Subcutaneous adipose tissue (tissue), 4 donors: ENCODE data around the gene SPOCK1. TPM values are rescaled to one million over a fixed set of nuclear protein-coding genes. Genes with fewer than 3 reads are reported as not detected.

Experiments used
- total RNA-seq, 4 donors: library from RNA; depleted of rRNA; stranded (reverse); fragments of >200 nt; gene quantifications; one replicate each; pipeline ENCODE4 v1.1.0, GENCODE V29; 2016
- TF ChIP-seq, protein P1 (sequence below): fragments of 450-650 bp; IDR thresholded peaks from one replicate; pipeline ENCODE4 v1.5.1; 2016; ENCODE audit warnings: low read depth, mild to moderate bottlenecking, control low read depth, antibody characterized with exemption, moderate library complexity

The SPOCK1 gene
- total RNA-seq, 4 donors from 2014 or later = 55.2 to 84.6 (median 70.1) TPM

DNA sequence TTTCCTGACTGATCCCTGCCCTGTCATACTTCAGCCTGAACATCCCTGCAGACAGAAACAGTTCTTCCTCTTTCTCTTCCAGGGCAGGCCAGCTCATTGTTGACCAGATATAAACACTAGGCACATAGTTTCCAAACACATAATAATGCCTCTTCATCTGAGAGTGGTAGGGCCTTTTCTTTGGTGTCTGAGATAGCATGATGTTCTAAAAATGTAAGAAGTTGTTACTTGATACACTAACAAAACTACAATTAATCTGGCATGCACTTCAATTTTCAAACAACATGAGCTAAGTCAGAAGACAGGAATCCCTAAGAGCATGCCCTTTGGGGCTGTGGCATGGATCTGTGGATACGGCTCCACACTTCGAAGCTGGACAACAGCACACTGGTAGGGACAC, 246.6 kb downstream of the SPOCK1 start:
- TF ChIP-seq, protein P1, sequence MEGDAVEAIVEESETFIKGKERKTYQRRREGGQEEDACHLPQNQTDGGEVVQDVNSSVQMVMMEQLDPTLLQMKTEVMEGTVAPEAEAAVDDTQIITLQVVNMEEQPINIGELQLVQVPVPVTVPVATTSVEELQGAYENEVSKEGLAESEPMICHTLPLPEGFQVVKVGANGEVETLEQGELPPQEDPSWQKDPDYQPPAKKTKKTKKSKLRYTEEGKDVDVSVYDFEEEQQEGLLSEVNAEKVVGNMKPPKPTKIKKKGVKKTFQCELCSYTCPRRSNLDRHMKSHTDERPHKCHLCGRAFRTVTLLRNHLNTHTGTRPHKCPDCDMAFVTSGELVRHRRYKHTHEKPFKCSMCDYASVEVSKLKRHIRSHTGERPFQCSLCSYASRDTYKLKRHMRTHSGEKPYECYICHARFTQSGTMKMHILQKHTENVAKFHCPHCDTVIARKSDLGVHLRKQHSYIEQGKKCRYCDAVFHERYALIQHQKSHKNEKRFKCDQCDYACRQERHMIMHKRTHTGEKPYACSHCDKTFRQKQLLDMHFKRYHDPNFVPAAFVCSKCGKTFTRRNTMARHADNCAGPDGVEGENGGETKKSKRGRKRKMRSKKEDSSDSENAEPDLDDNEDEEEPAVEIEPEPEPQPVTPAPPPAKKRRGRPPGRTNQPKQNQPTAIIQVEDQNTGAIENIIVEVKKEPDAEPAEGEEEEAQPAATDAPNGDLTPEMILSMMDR = no peak

DNA sequence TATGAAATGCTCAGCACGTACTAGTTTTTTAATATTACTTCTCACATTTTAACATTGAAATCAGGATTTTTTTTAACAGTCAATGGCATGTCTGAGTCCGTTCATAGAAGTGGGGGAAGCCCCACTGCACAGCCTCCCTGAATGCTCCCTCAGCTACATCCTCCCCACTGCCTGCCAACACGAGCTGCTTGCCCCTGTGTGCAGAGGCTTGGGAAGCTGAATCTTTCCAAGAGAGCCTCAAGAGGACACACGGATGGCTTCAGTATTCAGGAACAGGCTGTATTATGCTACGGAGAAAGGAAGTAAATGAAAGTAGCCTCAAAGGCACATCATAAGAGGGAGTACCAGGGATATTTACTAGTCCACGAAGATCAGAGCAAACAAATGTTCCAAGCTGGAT, 248.7 kb downstream of the SPOCK1 start:
- TF ChIP-seq, protein P1 = no peak

DNA sequence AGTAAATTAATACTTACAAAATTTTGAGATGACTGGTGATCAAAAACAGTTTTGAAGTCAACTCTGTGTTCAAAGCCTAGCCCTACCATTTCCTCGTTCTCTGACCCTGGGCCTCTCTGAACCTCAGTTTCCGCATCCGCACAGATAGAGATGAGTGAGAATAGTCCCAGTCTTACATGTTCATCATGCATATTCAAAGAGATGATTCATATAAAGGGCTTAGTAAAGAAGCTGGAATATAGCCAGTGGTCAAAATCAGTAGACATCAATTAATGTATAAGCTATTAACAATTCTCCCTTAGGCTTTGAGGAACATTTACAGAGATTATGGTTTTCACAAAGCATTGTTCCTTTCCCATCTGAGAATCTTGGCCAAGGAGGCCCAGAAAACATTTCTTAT, 250.6 kb downstream of the SPOCK1 start:
- TF ChIP-seq, protein P1 = no peak

DNA sequence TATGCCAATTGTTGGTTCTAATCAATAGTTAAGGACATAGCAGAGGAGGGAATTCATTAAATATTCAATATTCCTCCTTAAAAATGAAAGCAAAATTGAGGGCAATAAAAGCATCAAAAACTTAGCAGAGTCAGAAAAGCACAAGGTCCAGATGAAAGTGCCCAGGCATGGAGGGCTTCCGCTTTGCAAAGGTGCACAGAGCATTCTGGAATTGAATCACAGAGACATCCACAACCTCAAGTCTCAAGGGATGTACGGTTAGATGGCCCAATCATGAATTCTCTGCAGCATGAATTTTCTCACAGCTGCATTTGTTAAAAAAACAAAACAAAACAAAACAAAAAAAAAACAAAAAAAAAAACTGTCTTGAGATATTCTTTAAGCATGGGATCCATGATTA, 253.7 kb downstream of the SPOCK1 start:
- TF ChIP-seq, protein P1 = no peak

DNA sequence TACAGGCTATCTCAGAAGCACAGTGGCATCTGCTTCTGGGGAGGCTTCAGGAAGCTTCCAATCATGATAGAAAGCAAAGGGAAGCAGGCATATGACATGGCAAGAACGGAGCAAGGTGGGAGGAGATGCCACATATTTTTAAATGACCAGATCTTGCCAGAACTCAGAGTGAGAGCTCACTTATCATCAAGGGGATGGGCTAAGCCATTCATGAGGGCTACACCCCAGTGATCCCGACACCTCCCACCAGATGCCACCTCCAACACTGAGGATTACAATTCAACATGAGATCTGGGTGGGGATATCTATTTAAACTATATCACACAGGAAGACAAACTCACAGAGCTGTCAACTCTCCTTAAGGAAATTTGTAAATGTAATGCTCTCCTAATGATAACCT, 258.8 kb downstream of the SPOCK1 start:
- TF ChIP-seq, protein P1 = no peak

DNA sequence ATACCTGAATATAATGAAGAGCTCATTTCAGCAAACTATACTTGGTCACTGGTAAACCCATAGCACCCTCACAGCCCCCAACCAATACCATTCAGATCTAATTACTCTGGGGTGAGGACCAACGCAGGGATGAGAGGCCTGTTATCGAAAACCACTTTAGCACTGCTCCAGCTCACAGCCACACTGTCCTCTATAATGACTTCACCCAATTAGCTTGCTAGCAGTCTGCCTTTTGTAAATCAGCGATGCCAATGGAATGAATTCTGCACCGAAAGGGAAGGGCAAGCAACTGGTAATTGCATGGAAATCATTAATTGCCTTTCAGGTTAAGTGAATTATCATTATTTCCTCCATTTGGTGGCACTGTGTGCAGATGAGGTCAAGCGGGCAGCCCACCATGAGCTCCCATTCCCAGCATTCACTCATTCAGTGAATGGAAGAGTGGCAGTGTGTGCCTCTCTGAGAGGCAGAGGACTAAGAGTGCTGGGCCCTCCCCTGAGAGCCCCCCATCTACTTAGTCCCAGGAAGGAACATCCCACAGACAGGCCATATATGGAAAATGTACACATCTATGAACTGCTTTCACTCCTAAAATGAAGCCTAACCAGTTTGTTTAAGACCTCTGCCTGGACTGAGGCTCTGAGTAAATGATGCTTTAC, 262.1 kb downstream of the SPOCK1 start:
- TF ChIP-seq, protein P1 = no peak

DNA sequence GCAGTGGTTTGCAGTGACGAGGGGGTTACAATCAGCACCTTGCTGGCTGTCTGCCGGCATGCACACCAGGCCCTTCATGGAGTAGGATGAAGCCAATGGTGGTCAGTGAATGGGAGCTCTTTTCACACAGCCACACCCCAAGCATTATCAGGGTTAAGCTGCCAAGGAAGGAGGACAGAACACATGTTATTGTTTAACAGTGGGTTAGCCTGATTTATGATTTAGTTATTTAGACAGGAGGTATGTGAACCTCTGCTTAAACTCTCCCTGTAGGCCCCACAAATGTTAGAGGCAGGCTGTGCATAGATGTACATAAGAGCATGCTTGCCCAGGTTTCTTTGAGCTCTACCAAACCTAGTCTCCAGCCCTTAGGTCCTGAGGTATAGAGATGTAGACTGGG, 262.9 kb downstream of the SPOCK1 start:
- TF ChIP-seq, protein P1 = no peak
